ENCODE measurements around the gene SOX3.

DNA sequence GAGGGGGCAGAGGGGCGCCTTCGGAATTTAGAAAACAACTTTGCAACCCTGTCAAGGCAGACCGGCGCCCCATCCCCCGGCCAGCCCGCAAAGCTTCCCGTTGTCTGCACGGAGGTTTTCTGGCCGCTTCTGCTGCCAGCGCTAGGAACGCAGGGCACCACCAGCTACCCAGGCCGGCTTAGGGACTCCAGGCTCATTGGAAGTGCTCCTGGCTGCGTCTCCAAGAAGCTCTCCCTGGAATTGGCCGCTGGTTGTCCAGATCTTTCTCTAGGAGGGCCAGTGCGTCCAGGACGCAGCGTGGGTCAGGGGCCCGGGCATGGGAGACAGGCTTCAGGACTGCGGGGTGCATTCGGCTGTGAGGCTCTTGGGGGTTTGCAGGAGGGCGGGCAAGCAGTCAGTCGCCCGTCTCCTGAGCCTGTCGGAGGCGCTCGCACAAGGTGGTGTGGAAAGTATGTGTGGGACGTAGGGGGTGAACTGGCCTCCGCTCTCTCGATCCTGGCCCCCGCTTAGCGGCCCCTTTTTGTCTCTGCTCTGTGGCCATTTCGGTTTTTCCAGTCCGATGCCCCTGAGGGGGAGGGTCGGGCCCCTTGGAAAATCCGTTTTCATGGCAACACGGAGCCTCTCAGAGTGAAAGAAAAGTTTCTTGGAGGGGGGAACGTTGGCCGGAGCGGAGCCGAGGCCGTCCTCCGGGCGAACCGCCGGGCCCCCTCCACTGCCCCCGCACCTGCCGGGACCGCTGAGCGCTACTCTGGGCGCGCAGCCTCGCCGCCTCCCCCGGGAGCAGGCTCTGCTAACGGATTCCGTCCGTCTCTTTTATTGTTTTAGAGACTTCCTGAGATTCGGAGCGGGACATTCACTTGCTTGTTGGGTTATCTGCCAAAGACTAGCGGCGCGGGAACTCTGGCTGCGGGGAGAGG lies 810 bp upstream of the SOX3 start:
- TF ChIP-seq POLR2A (IDR thresholded peaks at IDR 0.05) = no peak
- TF ChIP-seq, protein P1, sequence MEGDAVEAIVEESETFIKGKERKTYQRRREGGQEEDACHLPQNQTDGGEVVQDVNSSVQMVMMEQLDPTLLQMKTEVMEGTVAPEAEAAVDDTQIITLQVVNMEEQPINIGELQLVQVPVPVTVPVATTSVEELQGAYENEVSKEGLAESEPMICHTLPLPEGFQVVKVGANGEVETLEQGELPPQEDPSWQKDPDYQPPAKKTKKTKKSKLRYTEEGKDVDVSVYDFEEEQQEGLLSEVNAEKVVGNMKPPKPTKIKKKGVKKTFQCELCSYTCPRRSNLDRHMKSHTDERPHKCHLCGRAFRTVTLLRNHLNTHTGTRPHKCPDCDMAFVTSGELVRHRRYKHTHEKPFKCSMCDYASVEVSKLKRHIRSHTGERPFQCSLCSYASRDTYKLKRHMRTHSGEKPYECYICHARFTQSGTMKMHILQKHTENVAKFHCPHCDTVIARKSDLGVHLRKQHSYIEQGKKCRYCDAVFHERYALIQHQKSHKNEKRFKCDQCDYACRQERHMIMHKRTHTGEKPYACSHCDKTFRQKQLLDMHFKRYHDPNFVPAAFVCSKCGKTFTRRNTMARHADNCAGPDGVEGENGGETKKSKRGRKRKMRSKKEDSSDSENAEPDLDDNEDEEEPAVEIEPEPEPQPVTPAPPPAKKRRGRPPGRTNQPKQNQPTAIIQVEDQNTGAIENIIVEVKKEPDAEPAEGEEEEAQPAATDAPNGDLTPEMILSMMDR (IDR thresholded peaks at IDR 0.05) = no peak

Data from prostate gland (tissue), 2 donors.